Islet of Langerhans (tissue), 1 donor: ENCODE measurements around the gene MAP3K20.
"Not testable (repeated sequence)": the region's sequence is repeated elsewhere in the genome, so short reads cannot be mapped to it uniquely, and the experiment has no call there.

Experiments used
- FAIRE-seq: peaks from one replicate; lab custom pipeline; 2011; peaks lifted over from hg19 to GRCh38; lab: Jason Lieb, UNC

MAP3K20 gene

GRCh38 chr2:173075781-173076580, at the start of gene MAP3K20:
MAP3K20 (plus strand) TSS chr2:173075846; CDS start chr2:173091032, 15,186 bp downstream.
- FAIRE-seq = no peak

DNA sequence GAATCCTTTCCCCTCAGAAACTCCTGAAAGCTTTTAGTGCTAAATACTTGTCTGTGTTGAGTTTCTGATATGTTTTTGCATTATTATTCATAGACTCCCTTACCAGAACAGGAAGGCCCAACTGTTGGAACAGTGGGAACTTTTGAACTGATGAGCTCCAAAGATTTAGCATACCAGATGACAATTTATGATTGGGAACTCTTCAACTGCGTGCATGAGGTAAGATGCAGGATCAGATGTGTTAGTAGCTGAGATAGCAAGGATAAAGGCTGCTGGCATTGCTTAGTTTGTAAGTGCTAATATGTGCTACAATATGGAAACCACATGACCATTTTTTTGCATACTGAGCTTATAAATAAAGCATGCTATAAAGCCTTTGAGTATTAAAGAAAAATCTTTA, 49.2 kb upstream of the MAP3K20 start:
- FAIRE-seq = no peak

GRCh38 chr2:173027181-173028128, 48.2 kb upstream of the MAP3K20 start:
- FAIRE-seq = peak; percentile 89

GRCh38 chr2:173028141-173028540, 47.5 kb upstream of the MAP3K20 start:
- FAIRE-seq = no peak

GRCh38 chr2:173028671-173029070, 47.0 kb upstream of the MAP3K20 start:
- no peak for FAIRE-seq

GRCh38 chr2:173030561-173031490, 44.8 kb upstream of the MAP3K20 start:
- no peak for FAIRE-seq

DNA sequence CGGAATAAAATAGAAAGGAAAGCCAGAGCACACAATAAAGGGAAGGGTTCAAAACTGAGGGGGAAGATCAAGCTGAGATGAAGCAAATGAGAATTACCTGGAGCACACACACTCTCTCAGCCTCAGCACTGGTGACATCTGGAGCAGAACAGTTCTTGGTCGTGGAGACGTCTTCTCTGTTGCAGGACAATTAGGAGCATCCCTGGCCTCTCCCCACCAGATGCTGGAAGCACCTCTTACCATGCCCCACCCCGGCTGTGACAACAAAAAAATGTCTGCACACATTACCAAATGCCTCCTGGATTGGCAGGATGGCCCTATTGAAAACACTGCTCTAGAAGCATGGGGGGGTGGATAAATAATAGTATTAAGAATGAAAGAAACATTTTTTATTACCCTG, 43.6 kb upstream of the MAP3K20 start:
- no peak for FAIRE-seq

DNA sequence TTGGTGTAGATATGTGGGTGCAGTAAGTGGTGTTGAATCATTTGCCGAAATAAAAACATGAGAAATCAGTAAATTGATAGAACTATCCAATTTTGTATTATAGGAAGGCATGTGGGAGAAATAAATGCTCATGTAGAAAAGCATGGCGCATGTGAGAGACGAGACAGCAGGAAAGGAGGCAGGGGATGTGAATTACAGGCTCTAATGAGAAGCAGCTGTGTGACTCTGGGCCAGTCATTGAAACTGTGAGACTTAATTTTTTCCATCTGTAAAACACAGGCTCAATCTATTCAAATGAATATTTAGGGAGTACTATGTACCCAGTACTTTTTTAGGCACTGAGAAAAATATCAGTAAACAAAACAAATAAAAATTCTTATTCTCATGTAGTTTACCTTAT, 42.6 kb upstream of the MAP3K20 start:
- no peak for FAIRE-seq

DNA sequence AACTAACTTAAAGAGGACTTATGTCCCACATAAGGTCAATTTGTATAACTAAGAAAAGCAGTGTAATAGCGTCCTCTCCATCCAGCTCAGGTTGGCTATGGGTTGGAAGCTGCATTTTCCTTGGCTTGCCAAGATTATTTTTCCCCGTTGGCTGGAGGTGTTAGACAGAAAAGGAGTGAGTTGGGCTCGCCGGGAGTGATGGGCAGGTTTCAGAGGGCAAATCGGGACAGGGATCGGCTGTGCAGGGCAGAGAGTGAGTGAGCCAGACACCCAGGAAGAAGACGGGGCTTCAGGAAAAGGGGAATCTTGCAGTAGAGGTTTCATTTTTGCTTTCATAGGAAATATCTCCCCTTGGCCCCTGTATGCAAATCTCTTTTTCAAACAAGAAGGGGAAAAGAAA, 41.5 kb upstream of the MAP3K20 start:
- no peak for FAIRE-seq

DNA sequence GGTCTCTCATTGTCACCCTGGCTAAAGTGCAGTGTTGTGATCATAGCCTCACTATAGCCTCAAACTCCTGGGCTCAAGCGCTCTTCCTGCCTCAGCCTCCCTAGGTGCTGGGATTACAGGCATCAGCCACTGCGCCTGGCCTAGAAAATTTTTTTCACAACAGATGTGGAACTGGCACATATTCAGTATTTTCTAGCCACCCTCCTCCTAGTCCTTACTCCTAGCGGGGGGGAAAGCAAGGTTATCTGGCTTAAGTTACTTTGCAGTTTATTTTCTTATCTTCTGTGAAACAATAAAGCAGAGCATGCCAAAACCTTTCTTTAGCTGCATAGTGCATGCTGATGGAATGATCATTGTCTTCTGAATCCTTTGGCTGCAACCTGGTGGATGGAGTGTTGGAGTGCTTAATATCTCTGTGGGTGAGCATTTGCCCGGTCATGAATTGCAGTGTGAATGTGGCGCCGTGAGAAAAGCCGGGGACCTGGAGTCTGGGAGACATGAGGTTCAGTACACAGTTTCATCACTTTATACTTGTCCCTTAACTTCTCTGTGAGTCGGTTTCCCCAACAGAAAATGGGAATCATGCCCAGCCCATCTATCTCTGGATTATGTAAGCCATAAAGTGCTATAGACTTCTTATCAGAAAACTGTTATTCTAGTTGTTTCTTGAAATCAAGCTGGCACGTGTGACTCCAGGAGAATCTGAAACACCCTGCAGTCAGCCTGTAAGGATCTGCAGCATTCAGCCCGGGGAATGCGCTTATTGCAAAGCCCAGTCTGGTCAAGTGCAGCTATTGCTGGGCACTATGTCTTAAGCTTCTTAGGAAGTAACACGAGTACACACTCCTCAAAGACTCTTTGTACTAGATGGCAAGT, 38.2 kb upstream of the MAP3K20 start:
- no peak for FAIRE-seq

GRCh38 chr2:173038257-173038656, 37.4 kb upstream of the MAP3K20 start:
- FAIRE-seq = not testable (repeated sequence)

- no peak for FAIRE-seq
Measured at GRCh38 chr2:173040729-173041128, 34.9 kb upstream of the MAP3K20 start.

- FAIRE-seq = no peak
Measured at GRCh38 chr2:173043476-173043875, 32.2 kb upstream of the MAP3K20 start.

DNA sequence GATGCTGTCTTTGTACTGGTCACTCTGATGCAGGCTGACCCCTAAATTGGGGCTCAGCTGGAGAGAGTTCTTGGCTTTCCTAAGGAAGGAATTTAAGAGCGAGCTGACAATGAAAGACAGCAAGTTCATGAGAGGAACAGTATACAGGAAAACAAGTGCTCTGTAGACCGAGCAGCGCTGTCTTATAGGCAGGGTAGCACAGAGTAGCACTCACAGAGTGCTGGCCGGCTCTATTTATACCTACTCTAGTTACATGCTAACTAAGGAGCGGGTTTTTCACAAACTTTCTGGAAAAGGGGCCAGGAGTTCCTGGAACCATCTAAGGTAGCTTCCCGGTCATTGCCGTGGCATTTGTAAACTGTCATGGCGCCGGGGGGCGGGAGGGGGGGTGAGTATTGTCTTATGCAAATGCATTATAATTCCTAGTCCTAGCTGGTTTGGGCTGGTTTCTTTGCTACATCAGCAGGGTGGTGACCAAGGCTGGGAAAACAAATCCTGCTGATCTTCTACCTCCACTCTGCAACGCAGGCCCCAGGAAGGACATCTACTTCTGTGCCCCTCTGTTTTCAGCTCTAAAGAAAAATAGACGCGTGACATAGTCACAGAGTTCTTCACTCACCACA, 31.6 kb upstream of the MAP3K20 start:
- no peak for FAIRE-seq

DNA sequence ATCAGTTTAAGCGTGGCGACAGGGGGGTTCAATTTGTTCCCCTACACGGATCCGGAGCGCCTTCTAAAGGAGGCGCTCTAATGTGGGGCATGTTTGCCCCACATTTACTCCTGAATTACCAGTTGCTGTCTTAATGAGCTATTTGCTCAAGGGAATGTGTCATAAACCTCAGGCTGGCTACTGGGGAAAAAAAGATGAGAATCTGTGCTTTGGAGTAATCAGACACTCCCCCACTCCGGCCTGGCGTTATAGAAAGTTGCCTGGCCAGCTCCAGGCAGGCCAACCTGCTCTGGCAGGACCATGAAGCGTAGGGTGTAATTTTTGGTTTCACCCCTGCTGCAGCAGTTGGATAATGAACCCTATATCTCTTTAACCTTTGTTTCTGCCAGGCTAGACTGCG, 31.0 kb upstream of the MAP3K20 start:
- no peak for FAIRE-seq

DNA sequence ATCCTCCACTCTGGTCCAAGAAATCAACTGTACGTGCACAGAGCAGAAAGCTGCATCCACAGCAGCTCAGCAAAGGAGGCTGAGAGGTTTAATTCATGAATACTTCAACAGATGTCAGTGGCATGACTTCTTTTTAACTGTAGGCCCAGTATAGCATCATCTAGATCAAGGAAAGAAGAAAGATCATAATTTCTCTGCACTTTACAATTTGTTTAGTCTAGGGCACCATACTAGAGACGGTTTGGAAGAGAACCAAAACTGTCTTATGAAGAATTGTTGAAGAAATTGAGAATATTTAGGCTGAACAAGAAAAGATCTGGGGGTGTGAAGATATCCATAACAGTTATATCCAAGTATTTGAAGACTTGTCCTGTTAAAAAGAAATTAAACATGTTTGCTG, 30.5 kb upstream of the MAP3K20 start:
- FAIRE-seq = no peak

GRCh38 chr2:173048522-173048896, 27.1 kb upstream of the MAP3K20 start:
- FAIRE-seq = no peak

- peak; percentile 99 for FAIRE-seq
Measured at GRCh38 chr2:173048897-173049661, 26.6 kb upstream of the MAP3K20 start.

GRCh38 chr2:173049831-173050230, 25.8 kb upstream of the MAP3K20 start:
- no peak for FAIRE-seq

DNA sequence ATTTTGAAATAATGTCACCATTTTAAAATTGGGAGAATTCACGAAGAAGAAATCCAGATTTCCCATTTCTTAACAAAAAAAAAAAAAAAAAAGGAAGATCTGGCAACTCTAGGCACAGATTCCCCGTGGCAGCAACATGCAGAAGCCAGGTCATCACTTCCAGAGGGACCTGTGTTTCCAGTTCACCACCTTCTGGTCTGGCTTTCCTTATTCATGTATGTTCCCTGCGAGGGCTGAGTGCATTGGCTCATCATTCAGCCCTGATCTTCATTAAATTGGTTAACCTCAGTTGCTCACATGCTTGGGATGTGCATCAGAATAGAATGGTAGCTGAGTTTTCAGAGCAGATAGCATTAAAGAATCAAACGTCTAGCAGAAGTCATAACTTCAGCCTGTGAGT, 25.0 kb upstream of the MAP3K20 start:
- no peak for FAIRE-seq
